PC-3 (cell line): ENCODE measurements around the gene SORD.
"Not testable (repeated sequence)": the region's sequence is repeated elsewhere in the genome, so short reads cannot be mapped to it uniquely, and the experiment has no call there.

Experiments used
- EZH2phosphoT487 ChIP-seq: fragments of 300-600 bp; sonication (generic); IDR thresholded peaks from 2 replicates; pipeline ENCODE4 v1.6.1; 2018; ENCODE audit warnings: mild to moderate bottlenecking, antibody characterized with exemption, low read length, borderline replicate concordance
- TF ChIP-seq, protein P1 (sequence below): fragments of 300-600 bp; sonication (generic); conservative IDR thresholded peaks from 2 replicates; pipeline ENCODE4 v1.5.1; 2017; ENCODE audit warnings: antibody characterized with exemption, low read depth, mild to moderate bottlenecking, low read length

DNA sequence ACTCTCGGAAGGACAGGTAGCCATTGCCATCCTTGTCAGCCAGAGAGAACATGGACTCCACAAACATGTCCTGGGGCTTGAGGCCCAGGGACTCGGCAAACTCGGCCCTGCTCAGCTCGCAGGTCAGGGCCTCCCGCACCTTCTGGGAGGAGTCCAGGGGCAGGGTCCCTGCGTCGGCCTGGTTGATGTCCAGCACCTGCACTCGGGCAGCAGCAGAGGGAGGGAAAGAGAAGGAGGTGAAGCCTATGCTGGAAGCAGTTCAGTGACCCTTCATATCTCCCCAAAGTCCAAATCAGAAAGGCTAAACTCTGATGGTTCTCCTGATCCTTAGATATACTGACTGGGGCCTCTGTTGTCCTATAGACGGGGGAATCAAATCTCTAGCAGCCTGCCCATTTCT is 81.2 kb downstream of the SORD start:
- TF ChIP-seq, protein P1, sequence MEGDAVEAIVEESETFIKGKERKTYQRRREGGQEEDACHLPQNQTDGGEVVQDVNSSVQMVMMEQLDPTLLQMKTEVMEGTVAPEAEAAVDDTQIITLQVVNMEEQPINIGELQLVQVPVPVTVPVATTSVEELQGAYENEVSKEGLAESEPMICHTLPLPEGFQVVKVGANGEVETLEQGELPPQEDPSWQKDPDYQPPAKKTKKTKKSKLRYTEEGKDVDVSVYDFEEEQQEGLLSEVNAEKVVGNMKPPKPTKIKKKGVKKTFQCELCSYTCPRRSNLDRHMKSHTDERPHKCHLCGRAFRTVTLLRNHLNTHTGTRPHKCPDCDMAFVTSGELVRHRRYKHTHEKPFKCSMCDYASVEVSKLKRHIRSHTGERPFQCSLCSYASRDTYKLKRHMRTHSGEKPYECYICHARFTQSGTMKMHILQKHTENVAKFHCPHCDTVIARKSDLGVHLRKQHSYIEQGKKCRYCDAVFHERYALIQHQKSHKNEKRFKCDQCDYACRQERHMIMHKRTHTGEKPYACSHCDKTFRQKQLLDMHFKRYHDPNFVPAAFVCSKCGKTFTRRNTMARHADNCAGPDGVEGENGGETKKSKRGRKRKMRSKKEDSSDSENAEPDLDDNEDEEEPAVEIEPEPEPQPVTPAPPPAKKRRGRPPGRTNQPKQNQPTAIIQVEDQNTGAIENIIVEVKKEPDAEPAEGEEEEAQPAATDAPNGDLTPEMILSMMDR: not testable (repeated sequence)
- TF ChIP-seq EZH2phosphoT487: not testable (repeated sequence)
